MM.1S (cell line): ENCODE data around the gene CHMP1A.

Source experiments
- CTCF ChIP-seq: fragments of 300-600 bp; sonication (generic); IDR thresholded peaks from 2 replicates; pipeline ENCODE4 v1.5.1; 2016; ENCODE audit warnings: antibody characterized with exemption, low read length, mixed read lengths
- EZH2 ChIP-seq: fragments of 300-600 bp; sonication (generic); optimal IDR thresholded peaks from 2 replicates; pipeline ENCODE3; 2017; ENCODE audit warnings: low read depth, mild to moderate bottlenecking, antibody characterized with exemption, low read length, mixed read lengths
- EZH2phosphoT487 ChIP-seq: fragments of 300-600 bp; sonication (generic); IDR thresholded peaks from 2 replicates; pipeline ENCODE4 v1.6.1; 2018; ENCODE audit warnings: antibody characterized with exemption, low read length

DNA sequence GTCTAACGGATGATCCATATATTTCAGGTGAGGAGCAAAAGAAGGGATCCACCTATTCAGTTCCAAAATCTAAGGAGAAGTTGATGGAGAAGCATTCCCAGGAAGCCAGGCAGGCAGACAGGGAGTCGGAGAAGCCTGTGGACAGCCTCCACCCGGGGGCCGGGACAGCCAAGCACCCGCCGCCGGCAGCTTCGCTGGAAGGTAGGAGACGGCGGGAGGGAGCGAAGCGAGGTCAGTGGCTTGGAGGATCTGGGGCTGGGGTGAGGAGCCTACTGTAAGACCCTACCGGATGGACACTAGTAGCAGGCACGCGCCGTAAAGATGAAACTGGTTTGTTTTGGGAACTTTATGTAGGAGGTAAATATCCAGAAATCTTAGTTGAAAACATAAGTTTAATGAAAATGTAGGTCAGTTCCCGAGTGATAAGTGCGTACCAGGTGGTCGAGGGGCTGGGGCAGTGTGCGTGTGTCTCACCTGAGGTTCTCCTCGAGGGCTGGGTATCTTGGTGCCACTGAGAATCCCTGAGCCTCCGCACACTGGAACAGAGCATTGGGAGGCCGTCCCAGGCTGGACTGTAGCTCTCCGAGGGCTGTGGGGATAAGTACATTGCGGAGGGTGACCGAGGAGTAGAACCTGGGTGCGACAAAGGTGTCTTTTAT lies 842 bp upstream of the CHMP1A start:
- no peak for TF ChIP-seq CTCF
- no peak for TF ChIP-seq EZH2
- TF ChIP-seq EZH2phosphoT487: no peak
